Measurements from ENCODE around the gene RHOH. TPM values are rescaled to one million over a fixed set of nuclear protein-coding genes. Genes with fewer than 3 reads are reported as not detected.
A peak's percentile ranks its signal among the peaks of the same experiment; 100 is the strongest.

Gene RHOH
- total RNA-seq, 1 experiment from 2014 or later = not detected

DNA sequence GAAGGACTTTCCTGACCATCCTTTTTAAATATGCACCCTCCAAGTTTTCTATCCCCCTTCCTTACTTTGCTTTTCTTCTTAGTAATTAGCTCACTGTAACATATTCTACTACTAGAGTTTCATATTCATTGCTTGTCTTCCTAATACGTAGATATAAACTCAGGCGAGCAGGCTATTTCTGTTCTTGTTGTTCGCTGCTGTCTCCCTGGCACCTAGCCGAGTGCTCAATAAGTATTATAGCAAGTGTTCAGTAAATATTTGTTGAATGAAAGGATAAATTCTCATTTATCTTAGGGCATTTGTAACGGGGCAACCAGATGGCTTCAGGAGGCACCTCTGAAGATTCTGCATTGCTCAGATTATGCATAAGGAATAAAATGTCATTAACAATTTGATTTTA is 6.8 kb upstream of the RHOH start:
- no peak for DNase-seq (ENCODE audit: low spot score)

- no peak for DNase-seq (ENCODE audit: low spot score)
These were observed 6.4 kb upstream of the RHOH start for GRCh38 chr4:40190465-40190864.

GRCh38 chr4:40190880-40191815 is 5.7 kb upstream of the RHOH start:
- no peak for DNase-seq (ENCODE audit: low spot score)

GRCh38 chr4:40192114-40193015 is 4.5 kb upstream of the RHOH start:
- DNase-seq (ENCODE audit: low spot score) = no peak

- DNase-seq (ENCODE audit: low spot score) = no peak
These were observed 3.7 kb upstream of the RHOH start for GRCh38 chr4:40193016-40193571.

- no peak for DNase-seq (ENCODE audit: low spot score)
These were observed 3.3 kb upstream of the RHOH start for GRCh38 chr4:40193578-40193977.

- DNase-seq (ENCODE audit: low spot score) = peak; percentile 69
These were observed 2.1 kb upstream of the RHOH start for GRCh38 chr4:40194602-40195161.

DNA sequence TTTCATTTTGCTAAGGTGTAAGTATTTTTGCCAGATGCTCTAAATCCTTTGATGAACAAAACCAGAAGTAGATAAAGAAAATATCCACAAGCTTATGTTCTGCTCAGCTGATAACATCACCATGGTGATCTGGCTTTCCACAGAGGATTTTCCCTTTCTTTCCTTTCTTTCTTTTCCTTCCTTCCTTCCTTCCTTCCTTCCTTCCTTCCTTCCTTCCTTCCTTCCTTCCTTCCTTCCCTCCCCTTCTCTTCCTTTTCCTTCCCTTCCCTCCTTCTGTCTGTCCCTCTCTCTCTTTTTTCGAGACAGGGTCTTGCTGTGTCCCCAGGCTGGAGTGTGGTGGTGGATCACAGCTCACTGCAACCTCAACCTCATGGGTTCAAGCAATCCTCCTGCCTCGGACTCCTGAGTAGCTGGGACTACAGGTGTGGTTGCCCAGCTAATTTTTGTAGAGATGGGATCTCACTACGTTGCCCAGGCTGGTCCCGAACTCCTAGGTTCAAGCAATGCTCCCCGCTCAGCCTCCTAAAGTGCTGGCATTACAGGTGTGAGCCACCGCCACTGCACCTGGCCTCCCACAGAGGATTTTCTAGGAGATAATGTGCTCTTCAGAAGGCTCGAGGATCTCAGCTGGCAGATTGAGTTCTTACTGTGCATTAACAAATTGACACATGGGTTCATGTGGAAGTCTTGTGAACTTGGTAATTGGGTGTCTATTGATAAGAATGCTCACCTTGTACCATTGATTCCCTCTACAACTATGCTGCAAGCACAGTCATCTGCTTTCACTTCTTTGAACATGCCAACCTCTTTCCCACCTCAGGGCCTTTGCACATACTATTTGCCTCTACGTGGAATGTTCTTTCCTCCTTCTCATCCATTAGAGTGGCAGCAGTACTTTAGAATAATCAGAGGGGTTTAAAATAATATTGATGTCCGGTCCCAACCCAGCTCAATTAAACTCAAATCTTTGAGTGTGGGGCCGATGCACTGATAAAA is 1.4 kb upstream of the RHOH start:
- no peak for DNase-seq (ENCODE audit: low spot score)

GRCh38 chr4:40196272-40196671 is 559 bp upstream of the RHOH start:
- no peak for DNase-seq (ENCODE audit: low spot score)

- no peak for DNase-seq (ENCODE audit: low spot score)
These were observed 1.3 kb downstream of the RHOH start for GRCh38 chr4:40197879-40198689.

- DNase-seq (ENCODE audit: low spot score) = no peak
These were observed 2.4 kb downstream of the RHOH start for GRCh38 chr4:40199179-40199670.

GRCh38 chr4:40199999-40200874 is 3.4 kb downstream of the RHOH start:
- DNase-seq (ENCODE audit: low spot score) = peak; percentile 77

- peak; percentile 84 for DNase-seq (ENCODE audit: low spot score)
These were observed 4.3 kb downstream of the RHOH start for GRCh38 chr4:40200875-40201801.

DNA sequence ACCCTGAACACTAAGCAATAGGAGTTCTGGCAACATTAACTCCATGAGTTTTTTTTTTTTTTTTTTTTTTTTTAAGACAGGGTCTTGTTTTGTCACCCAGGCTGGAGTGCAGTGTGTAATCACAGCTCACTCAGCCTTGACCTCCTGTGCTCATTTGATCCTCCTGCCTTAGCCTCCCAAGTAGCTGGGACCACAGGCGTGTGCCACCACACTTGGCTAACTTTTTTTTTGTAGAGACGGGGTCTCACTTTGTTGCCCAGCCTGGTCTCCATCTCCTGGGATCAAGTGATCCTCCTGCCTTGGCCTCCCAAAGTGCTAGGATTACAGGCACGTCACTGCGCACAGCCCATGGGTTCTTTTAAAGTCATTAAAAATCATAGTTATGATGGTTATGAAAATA is 5.1 kb downstream of the RHOH start:
- DNase-seq (ENCODE audit: low spot score) = no peak

- no peak for DNase-seq (ENCODE audit: low spot score)
These were observed 5.6 kb downstream of the RHOH start for GRCh38 chr4:40202474-40202873.

DNA sequence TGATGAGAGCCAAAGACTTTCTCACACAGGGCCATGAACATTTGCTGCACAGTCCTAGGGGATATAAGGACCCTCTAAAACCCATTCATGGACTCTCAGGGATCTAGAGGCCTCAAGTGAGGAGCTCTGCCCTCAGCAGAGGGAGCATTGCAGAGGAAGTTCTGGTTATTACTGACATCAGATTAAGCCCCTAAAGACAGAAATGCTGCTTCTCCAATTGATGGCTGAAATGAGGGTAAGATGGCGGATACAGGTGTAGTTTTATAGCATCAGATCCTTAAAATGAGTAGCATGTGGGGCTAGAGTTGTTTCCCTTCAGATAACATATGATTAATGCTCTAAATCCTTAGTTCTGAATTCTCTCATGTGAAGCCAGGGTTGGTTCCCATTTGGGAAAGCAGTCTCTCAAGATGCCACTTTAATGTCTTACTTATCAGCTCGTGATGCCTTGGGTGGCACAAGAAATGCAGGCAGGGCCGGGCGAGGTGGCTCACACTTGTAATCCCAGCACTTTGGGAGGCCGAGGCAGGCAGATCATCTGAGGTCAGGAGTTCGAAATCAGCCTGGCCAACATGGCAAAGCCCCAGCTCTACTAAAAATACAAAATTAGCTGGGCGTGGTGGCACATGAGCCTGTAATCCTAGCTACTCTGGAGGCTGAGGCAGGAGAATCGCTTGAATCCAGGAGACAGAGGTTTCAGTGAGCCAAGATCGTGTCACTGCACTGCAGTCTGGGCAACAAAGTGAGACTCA is 7.9 kb downstream of the RHOH start:
- DNase-seq (ENCODE audit: low spot score) = no peak
